Skeletal muscle tissue (tissue), 4 donors: Measurements from ENCODE around the gene BASP1. TPM values are rescaled to one million over a fixed set of nuclear protein-coding genes. Genes with fewer than 3 reads are reported as not detected.

Experiments used
- H3K27ac ChIP-seq: one replicate; pipeline ENCODE4 v1.7.0; 2013; ENCODE audit warnings: mild to moderate bottlenecking, low read depth, low read length, inconsistent platforms
- H3K27me3 ChIP-seq, 3 donors: one replicate each; pipeline ENCODE4 v1.7.0; 2013; ENCODE audit warnings: low read length in 3 of 3; ENCODE audit not compliant: control insufficient read depth in 3 of 3, insufficient read depth in 3 of 3
- H3K36me3 ChIP-seq, 3 donors: one replicate each; pipeline ENCODE4 v1.7.0; 2013; ENCODE audit warnings: low read length in 3 of 3; ENCODE audit not compliant: control insufficient read depth in 3 of 3, insufficient read depth in 3 of 3
- H3K4me1 ChIP-seq, 3 donors: one replicate each; pipeline ENCODE4 v1.7.0; 2013; ENCODE audit warnings: low read length in 3 of 3, mild to moderate bottlenecking in 3 of 3; ENCODE audit not compliant: control insufficient read depth in 3 of 3, insufficient read depth in 3 of 3
- H3K4me3 ChIP-seq, 3 donors: one replicate each; pipeline ENCODE4 v1.7.0; 2013; ENCODE audit warnings: low read length in 3 of 3
- H3K9ac ChIP-seq, 3 donors: one replicate each; pipeline ENCODE4 v1.7.0; 2013; ENCODE audit warnings: low read length in 3 of 3, mild to moderate bottlenecking in 3 of 3, moderate library complexity in 2 of 3, low read depth in 1 of 3
- H3K9me3 ChIP-seq, 3 donors: one replicate each; pipeline ENCODE4 v1.7.0; 2013; ENCODE audit warnings: low read length in 3 of 3; ENCODE audit not compliant: control insufficient read depth in 3 of 3
- total RNA-seq: library from RNA; depleted of rRNA; stranded (reverse); fragments of >200 nt; gene quantifications from one replicate; pipeline ENCODE4 v1.2.3, GENCODE V29; 2014
- donor health status: Osteomylitis.

BASP1 gene
- total RNA-seq, 1 donor from 2014 or later, result 12.5 TPM

- no peak overlapping the region for H3K27ac ChIP-seq
- no peak overlapping the region for H3K9ac ChIP-seq
- H3K4me3 ChIP-seq, result no peak overlapping the region
- H3K9me3 ChIP-seq, result no peaks in the 10 kb centered on the region
- H3K27me3 ChIP-seq, result peaks cover 33 to 39% (median 34%) of the 10 kb centered on the region in 3 donors
- H3K4me1 ChIP-seq, result peaks cover 6 to 11% (median 7%) of the 10 kb centered on the region in 3 donors
- H3K36me3 ChIP-seq, result no peaks in the 10 kb centered on the region
These were observed 3.0 kb downstream of the BASP1 start for GRCh38 chr5:17220469-17220868.

- H3K9ac ChIP-seq, result peak overlapping the region in 1 of 3 donors; percentile 5
- peaks cover 22 to 30% (median 24%) of the 10 kb centered on the region in 3 donors for H3K27me3 ChIP-seq
- no peaks in the 10 kb centered on the region for H3K9me3 ChIP-seq
These were observed 4.6 kb downstream of the BASP1 start for GRCh38 chr5:17221843-17222636.

GRCh38 chr5:17222664-17223063, 5.2 kb downstream of the BASP1 start:
- no peaks in the 10 kb centered on the region for H3K9me3 ChIP-seq
- peaks cover 2 to 5% (median 3%) of the 10 kb centered on the region in 3 donors for H3K4me1 ChIP-seq
- peak overlapping the region in 1 of 3 donors; percentile 5 for H3K9ac ChIP-seq
- no peak overlapping the region for H3K4me3 ChIP-seq
- H3K27me3 ChIP-seq, result peaks cover 22 to 30% (median 24%) of the 10 kb centered on the region in 3 donors
- no peaks in the 10 kb centered on the region for H3K36me3 ChIP-seq
- H3K27ac ChIP-seq, result no peak overlapping the region

More at GRCh38 chr5:17221843-17222636, 4.6 kb downstream of the BASP1 start:
- no peak overlapping the region for H3K4me3 ChIP-seq
- H3K36me3 ChIP-seq, result no peaks in the 10 kb centered on the region
- H3K4me1 ChIP-seq, result peaks cover 2 to 5% (median 3%) of the 10 kb centered on the region in 3 donors
- no peak overlapping the region for H3K27ac ChIP-seq

- Histone ChIP-seq H3K9me3 (no peaks in the 10 kb centered on the region), H3K4me3 (no peak overlapping the region), H3K4me1 (peaks cover 0 to 4% (median 3%) of the 10 kb centered on the region in 3 donors), H3K36me3 (no peaks in the 10 kb centered on the region), H3K27ac (no peak overlapping the region), H3K9ac (no peak overlapping the region), H3K27me3 (peaks cover 19 to 30% (median 20%) of the 10 kb centered on the region in 3 donors)
These were observed 6.1 kb downstream of the BASP1 start for GRCh38 chr5:17223367-17224185.

GRCh38 chr5:17224858-17225511, 7.6 kb downstream of the BASP1 start:
- Histone ChIP-seq H3K27ac (no peak overlapping the region), H3K4me1 (no peaks in the 10 kb centered on the region), H3K9me3 (no peaks in the 10 kb centered on the region), H3K9ac (no peak overlapping the region), H3K27me3 (peaks cover 7 to 22% (median 17%) of the 10 kb centered on the region in 3 donors), H3K4me3 (no peak overlapping the region), H3K36me3 (no peaks in the 10 kb centered on the region)

- H3K9ac ChIP-seq, result no peak overlapping the region
- H3K27me3 ChIP-seq, result peaks cover 5 to 22% (median 15%) of the 10 kb centered on the region in 3 donors
- no peak overlapping the region for H3K4me3 ChIP-seq
- H3K4me1 ChIP-seq, result no peaks in the 10 kb centered on the region
- H3K9me3 ChIP-seq, result no peaks in the 10 kb centered on the region
- no peak overlapping the region for H3K27ac ChIP-seq
- no peaks in the 10 kb centered on the region for H3K36me3 ChIP-seq
These were observed 8.1 kb downstream of the BASP1 start for GRCh38 chr5:17225520-17225919.

- Histone ChIP-seq H3K27me3 (peaks cover 4 to 20% (median 12%) of the 10 kb centered on the region in 3 donors), H3K9me3 (peaks cover 0 to 4% (median 2%) of the 10 kb centered on the region in 3 donors), H3K36me3 (no peaks in the 10 kb centered on the region), H3K4me3 (no peak overlapping the region), H3K9ac (no peak overlapping the region), H3K4me1 (no peaks in the 10 kb centered on the region), H3K27ac (no peak overlapping the region)
These were observed 10.4 kb downstream of the BASP1 start for GRCh38 chr5:17227868-17228267.

GRCh38 chr5:17228821-17229291, 11.4 kb downstream of the BASP1 start:
- Histone ChIP-seq H3K4me3 (no peak overlapping the region), H3K9ac (no peak overlapping the region), H3K27ac (no peak overlapping the region), H3K27me3 (peaks cover 4 to 15% (median 9%) of the 10 kb centered on the region in 3 donors), H3K36me3 (no peaks in the 10 kb centered on the region), H3K9me3 (peaks cover 0 to 4% (median 2%) of the 10 kb centered on the region in 3 donors), H3K4me1 (no peaks in the 10 kb centered on the region)

DNA sequence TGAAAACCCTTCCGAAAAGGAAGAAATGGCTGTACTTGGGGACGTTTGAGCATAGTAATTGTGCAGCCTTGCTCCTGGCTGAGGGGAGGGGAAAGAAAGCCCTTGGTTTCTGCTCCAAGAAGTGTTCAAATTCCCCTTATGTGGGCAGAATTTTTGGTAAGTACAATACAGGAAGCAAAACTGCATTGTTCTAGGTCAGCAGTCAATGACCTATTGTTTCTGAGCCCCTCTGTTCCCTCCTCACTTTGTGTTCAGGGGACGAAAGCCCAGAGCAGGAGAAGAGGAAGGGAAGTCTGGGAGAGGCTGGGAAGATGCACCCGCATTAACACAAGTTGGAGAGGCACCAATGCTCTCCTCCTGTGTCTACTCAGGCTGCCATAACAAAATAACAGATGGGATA, 11.9 kb downstream of the BASP1 start:
- peaks cover 4 to 15% (median 7%) of the 10 kb centered on the region in 3 donors for H3K27me3 ChIP-seq
- no peak overlapping the region for H3K9ac ChIP-seq
- no peak overlapping the region for H3K4me3 ChIP-seq
- H3K9me3 ChIP-seq, result peaks cover 0 to 4% (median 2%) of the 10 kb centered on the region in 3 donors
- no peak overlapping the region for H3K27ac ChIP-seq
- H3K4me1 ChIP-seq, result no peaks in the 10 kb centered on the region
- no peaks in the 10 kb centered on the region for H3K36me3 ChIP-seq
